Activated effector memory CD4-positive, alpha-beta T cell treated with anti-CD3 and anti-CD28 coated beads, Interleukin-2, amount 50 U/mL, for 16 hours (primary cell): ENCODE data around the gene ANXA8L1.
"Not testable (repeated sequence)": the region's sequence is repeated elsewhere in the genome, so short reads cannot be mapped to it uniquely, and the experiment has no call there.

Experiments used
- DNase-seq: peaks from one replicate; pipeline ENCODE4 v3.0.0-alpha.2; 2020

ANXA8L1 gene

GRCh38 chr10:46398212-46398886 is 22.8 kb downstream of the ANXA8L1 start:
- DNase-seq, result not testable (repeated sequence)

- not testable (repeated sequence) for DNase-seq
Observed at GRCh38 chr10:46409556-46409955, 34.0 kb downstream of the ANXA8L1 start.

- not testable (repeated sequence) for DNase-seq
Observed at GRCh38 chr10:46411123-46411522, 35.5 kb downstream of the ANXA8L1 start.

GRCh38 chr10:46412665-46413064 is 37.1 kb downstream of the ANXA8L1 start:
- DNase-seq, result not testable (repeated sequence)

GRCh38 chr10:46415291-46415690 is 39.7 kb downstream of the ANXA8L1 start:
- not testable (repeated sequence) for DNase-seq

GRCh38 chr10:46418283-46418682 is 42.7 kb downstream of the ANXA8L1 start:
- not testable (repeated sequence) for DNase-seq

- not testable (repeated sequence) for DNase-seq
Observed at GRCh38 chr10:46419570-46420379, 44.2 kb downstream of the ANXA8L1 start.

GRCh38 chr10:46423550-46423949 is 48.0 kb downstream of the ANXA8L1 start:
- not testable (repeated sequence) for DNase-seq

- DNase-seq, result not testable (repeated sequence)
Observed at GRCh38 chr10:46440942-46441341, 65.4 kb downstream of the ANXA8L1 start.
